ENCODE results near the gene KHDRBS2.

The KHDRBS2 gene

GRCh38 chr6:62167736-62168135 is 118.3 kb downstream of the KHDRBS2 start:
- no peak overlapping the region for H3K9ac ChIP-seq (ENCODE audit: low read depth, low read length, poor library complexity, severe bottlenecking)

GRCh38 chr6:62162858-62163257 is 123.2 kb downstream of the KHDRBS2 start:
- no peaks in the 10 kb centered on the region for H4K20me1 ChIP-seq (ENCODE audit: insufficient read depth, low read length, poor library complexity, severe bottlenecking)
- H3K9me3 ChIP-seq (ENCODE audit: insufficient read depth, low read depth, low read length): no peaks in the 10 kb centered on the region
- no peak overlapping the region for H2AFZ ChIP-seq (ENCODE audit: low read length)
- no peak overlapping the region for H3K4me2 ChIP-seq (ENCODE audit: low read depth, low read length, poor library complexity, severe bottlenecking)
- H3K4me1 ChIP-seq (ENCODE audit: insufficient read depth, low read length, poor library complexity, severe bottlenecking): no peaks in the 10 kb centered on the region
- H3K4me3 ChIP-seq (ENCODE audit: low read length, poor library complexity, severe bottlenecking): no peak overlapping the region
- H3K9ac ChIP-seq (ENCODE audit: low read depth, low read length, poor library complexity, severe bottlenecking): no peak overlapping the region
- no peaks in the 10 kb centered on the region for H3K79me2 ChIP-seq (ENCODE audit: insufficient read depth, low read length)
- H3K27me3 ChIP-seq (ENCODE audit: insufficient read depth, low read length, poor library complexity, severe bottlenecking): no peaks in the 10 kb centered on the region
- TF ChIP-seq CTCF (conservative IDR thresholded peaks at IDR 0.05; ENCODE audit: low read length) (no peak), EZH2phosphoT487 (IDR thresholded peaks at IDR 0.05; ENCODE audit: borderline replicate concordance) (no peak)
- H3F3A ChIP-seq (ENCODE audit: low read depth): no peaks in the 10 kb centered on the region
- H3K36me3 ChIP-seq (ENCODE audit: insufficient read depth, low read length): no peaks in the 10 kb centered on the region
- no peaks in the 10 kb centered on the region for H3K9me2 ChIP-seq (replicated peaks; ENCODE audit: low read depth, low read length)

More at GRCh38 chr6:62167736-62168135, 118.3 kb downstream of the KHDRBS2 start:
- H2AFZ ChIP-seq (ENCODE audit: low read length): no peak overlapping the region
- no peak overlapping the region for H3K4me3 ChIP-seq (ENCODE audit: low read length, poor library complexity, severe bottlenecking)
- H4K20me1 ChIP-seq (ENCODE audit: insufficient read depth, low read length, poor library complexity, severe bottlenecking): no peaks in the 10 kb centered on the region
- no peaks in the 10 kb centered on the region for H3K36me3 ChIP-seq (ENCODE audit: insufficient read depth, low read length)
- H3F3A ChIP-seq (ENCODE audit: low read depth): no peaks in the 10 kb centered on the region
- no peaks in the 10 kb centered on the region for H3K27me3 ChIP-seq (ENCODE audit: insufficient read depth, low read length, poor library complexity, severe bottlenecking)
- no peaks in the 10 kb centered on the region for H3K9me3 ChIP-seq (ENCODE audit: insufficient read depth, low read depth, low read length)
- H3K9me2 ChIP-seq (replicated peaks; ENCODE audit: low read depth, low read length): no peaks in the 10 kb centered on the region
- H3K4me1 ChIP-seq (ENCODE audit: insufficient read depth, low read length, poor library complexity, severe bottlenecking): no peaks in the 10 kb centered on the region
- no peaks in the 10 kb centered on the region for H3K79me2 ChIP-seq (ENCODE audit: insufficient read depth, low read length)
- H3K4me2 ChIP-seq (ENCODE audit: low read depth, low read length, poor library complexity, severe bottlenecking): no peak overlapping the region
- no peak for TF ChIP-seq EZH2phosphoT487 (IDR thresholded peaks at IDR 0.05; ENCODE audit: borderline replicate concordance)
- TF ChIP-seq CTCF (conservative IDR thresholded peaks at IDR 0.05; ENCODE audit: low read length): no peak

GRCh38 chr6:62152796-62153195 is 133.2 kb downstream of the KHDRBS2 start:
- Histone ChIP-seq H3K4me1 (ENCODE audit: insufficient read depth, low read length, poor library complexity, severe bottlenecking) (no peaks in the 10 kb centered on the region), H3K36me3 (ENCODE audit: insufficient read depth, low read length) (no peaks in the 10 kb centered on the region), H3K27me3 (ENCODE audit: insufficient read depth, low read length, poor library complexity, severe bottlenecking) (no peaks in the 10 kb centered on the region), H3K9ac (ENCODE audit: low read depth, low read length, poor library complexity, severe bottlenecking) (no peak overlapping the region), H3K4me3 (ENCODE audit: low read length, poor library complexity, severe bottlenecking) (no peak overlapping the region), H4K20me1 (ENCODE audit: insufficient read depth, low read length, poor library complexity, severe bottlenecking) (no peaks in the 10 kb centered on the region), H2AFZ (ENCODE audit: low read length) (no peak overlapping the region), H3K79me2 (ENCODE audit: insufficient read depth, low read length) (no peaks in the 10 kb centered on the region), H3K9me2 (replicated peaks; ENCODE audit: low read depth, low read length) (no peaks in the 10 kb centered on the region), H3K9me3 (ENCODE audit: insufficient read depth, low read depth, low read length) (no peaks in the 10 kb centered on the region), H3K4me2 (ENCODE audit: low read depth, low read length, poor library complexity, severe bottlenecking) (no peak overlapping the region), H3F3A (ENCODE audit: low read depth) (no peaks in the 10 kb centered on the region)
- TF ChIP-seq EZH2phosphoT487 (IDR thresholded peaks at IDR 0.05; ENCODE audit: borderline replicate concordance) (no peak), CTCF (conservative IDR thresholded peaks at IDR 0.05; ENCODE audit: low read length) (no peak)
